Measurements from ENCODE around the gene ACOT6.

DNA sequence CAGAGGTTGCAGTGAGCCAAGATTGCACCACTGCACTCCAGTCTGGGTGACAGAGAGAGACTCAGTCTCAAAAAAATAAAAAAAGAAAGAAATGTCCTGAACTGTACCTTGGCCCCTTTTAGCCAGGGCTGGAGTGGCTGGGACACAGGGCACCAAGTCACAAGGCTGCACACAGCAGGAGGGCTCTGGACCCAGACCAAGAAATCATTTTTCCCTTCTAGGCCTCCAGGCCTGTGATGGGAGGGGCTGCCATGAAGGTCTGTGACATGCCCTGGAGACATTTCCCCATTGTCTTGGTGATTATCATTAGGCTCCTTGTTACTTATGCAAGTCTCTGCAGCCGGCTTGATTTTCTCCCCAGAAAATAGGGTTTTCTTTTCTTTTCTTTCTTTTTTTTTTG lies 5.1 kb upstream of the ACOT6 start:
- TF ChIP-seq, protein P1, sequence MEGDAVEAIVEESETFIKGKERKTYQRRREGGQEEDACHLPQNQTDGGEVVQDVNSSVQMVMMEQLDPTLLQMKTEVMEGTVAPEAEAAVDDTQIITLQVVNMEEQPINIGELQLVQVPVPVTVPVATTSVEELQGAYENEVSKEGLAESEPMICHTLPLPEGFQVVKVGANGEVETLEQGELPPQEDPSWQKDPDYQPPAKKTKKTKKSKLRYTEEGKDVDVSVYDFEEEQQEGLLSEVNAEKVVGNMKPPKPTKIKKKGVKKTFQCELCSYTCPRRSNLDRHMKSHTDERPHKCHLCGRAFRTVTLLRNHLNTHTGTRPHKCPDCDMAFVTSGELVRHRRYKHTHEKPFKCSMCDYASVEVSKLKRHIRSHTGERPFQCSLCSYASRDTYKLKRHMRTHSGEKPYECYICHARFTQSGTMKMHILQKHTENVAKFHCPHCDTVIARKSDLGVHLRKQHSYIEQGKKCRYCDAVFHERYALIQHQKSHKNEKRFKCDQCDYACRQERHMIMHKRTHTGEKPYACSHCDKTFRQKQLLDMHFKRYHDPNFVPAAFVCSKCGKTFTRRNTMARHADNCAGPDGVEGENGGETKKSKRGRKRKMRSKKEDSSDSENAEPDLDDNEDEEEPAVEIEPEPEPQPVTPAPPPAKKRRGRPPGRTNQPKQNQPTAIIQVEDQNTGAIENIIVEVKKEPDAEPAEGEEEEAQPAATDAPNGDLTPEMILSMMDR (IDR thresholded peaks at IDR 0.05): no peak
- no peak for TF ChIP-seq POLR2A (IDR thresholded peaks at IDR 0.05)
